ENCODE results near the gene TRAPPC14. TPM values are rescaled to one million over a fixed set of nuclear protein-coding genes. Genes with fewer than 3 reads are reported as not detected.

Gene TRAPPC14
- total RNA-seq, 3 donors from 2014 or later (not counting 1 experiment from before 2014, with no cell fraction given), result 55.1 to 59.2 (median 56.5) TPM

- 74% methylated on average over 12 of the region's 13 CpGs for WGBS (ENCODE audit: insufficient coverage)
- H3K27ac Mint-ChIP-seq, result no peak overlapping the region
- no peak for ATAC-seq
Measured at GRCh38 chr7:100137851-100138760, 20.4 kb downstream of the TRAPPC14 start.

GRCh38 chr7:100132697-100133151 is 25.8 kb downstream of the TRAPPC14 start:
- Histone ChIP-seq H3K27me3 (ENCODE audit: control insufficient read depth, insufficient read depth, low read length) (no peaks in the 10 kb centered on the region), H3K36me3 (ENCODE audit: control insufficient read depth, insufficient read depth, low read length) (no peaks in the 10 kb centered on the region), H3K9me3 (ENCODE audit: control insufficient read depth, insufficient read depth, low read length) (no peaks in the 10 kb centered on the region), H3K4me3 (ENCODE audit: low read length) (no peak overlapping the region), H3K27ac (ENCODE audit: low read length) (no peak overlapping the region), H3K4me1 (ENCODE audit: control insufficient read depth, insufficient read depth, low read length) (peaks cover 12% of the 10 kb centered on the region)
- ATAC-seq (peak; percentile 81 to 84 (median 83)), DNase-seq (peak; percentile 44 to 84)
- Mint-ChIP-seq H3K4me3 (no peak overlapping the region), H3K4me1 (peaks cover 9 to 20% of the 10 kb centered on the region in 2 donors), H3K27me3 (ENCODE audit: low read depth in 2 of 2) (peaks cover 0 to 7% of the 10 kb centered on the region in 2 donors), H3K36me3 (no peaks in the 10 kb centered on the region), H3K27ac (no peak overlapping the region), H3K9me3 (no peaks in the 10 kb centered on the region)
- WGBS (ENCODE audit: insufficient coverage), result 29% methylated on average over 3 of the region's 3 CpGs
- TF ChIP-seq, protein P1, sequence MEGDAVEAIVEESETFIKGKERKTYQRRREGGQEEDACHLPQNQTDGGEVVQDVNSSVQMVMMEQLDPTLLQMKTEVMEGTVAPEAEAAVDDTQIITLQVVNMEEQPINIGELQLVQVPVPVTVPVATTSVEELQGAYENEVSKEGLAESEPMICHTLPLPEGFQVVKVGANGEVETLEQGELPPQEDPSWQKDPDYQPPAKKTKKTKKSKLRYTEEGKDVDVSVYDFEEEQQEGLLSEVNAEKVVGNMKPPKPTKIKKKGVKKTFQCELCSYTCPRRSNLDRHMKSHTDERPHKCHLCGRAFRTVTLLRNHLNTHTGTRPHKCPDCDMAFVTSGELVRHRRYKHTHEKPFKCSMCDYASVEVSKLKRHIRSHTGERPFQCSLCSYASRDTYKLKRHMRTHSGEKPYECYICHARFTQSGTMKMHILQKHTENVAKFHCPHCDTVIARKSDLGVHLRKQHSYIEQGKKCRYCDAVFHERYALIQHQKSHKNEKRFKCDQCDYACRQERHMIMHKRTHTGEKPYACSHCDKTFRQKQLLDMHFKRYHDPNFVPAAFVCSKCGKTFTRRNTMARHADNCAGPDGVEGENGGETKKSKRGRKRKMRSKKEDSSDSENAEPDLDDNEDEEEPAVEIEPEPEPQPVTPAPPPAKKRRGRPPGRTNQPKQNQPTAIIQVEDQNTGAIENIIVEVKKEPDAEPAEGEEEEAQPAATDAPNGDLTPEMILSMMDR (IDR thresholded peaks at IDR 0.05), result peak; percentile 79
- intact Hi-C loops (cut with micrococcal nuclease), result loop anchor here (2.0 to 5.0 kb wide), 3 partner anchors 85 to 276 kb away; partner anchors contain the start of gene PVRIG

More at GRCh38 chr7:100137851-100138760, 20.4 kb downstream of the TRAPPC14 start:
- H3K9me3 ChIP-seq (ENCODE audit: control insufficient read depth, insufficient read depth, low read length), result no peaks in the 10 kb centered on the region
- no peaks in the 10 kb centered on the region for H3K9me3 Mint-ChIP-seq
- H3K27ac ChIP-seq (ENCODE audit: low read length), result no peak overlapping the region
- H3K4me3 ChIP-seq (ENCODE audit: low read length), result no peak overlapping the region
- H3K27me3 ChIP-seq (ENCODE audit: control insufficient read depth, insufficient read depth, low read length), result no peaks in the 10 kb centered on the region
- H3K27me3 Mint-ChIP-seq (ENCODE audit: low read depth in 2 of 2), result peaks cover 0 to 9% of the 10 kb centered on the region in 2 donors
- no peaks in the 10 kb centered on the region for H3K4me1 Mint-ChIP-seq
- H3K36me3 Mint-ChIP-seq, result no peaks in the 10 kb centered on the region
- DNase-seq, result peak in 1 of 2 donors; percentile 33
- no peaks in the 10 kb centered on the region for H3K36me3 ChIP-seq (ENCODE audit: control insufficient read depth, insufficient read depth, low read length)
- no peaks in the 10 kb centered on the region for H3K4me1 ChIP-seq (ENCODE audit: control insufficient read depth, insufficient read depth, low read length)
- intact Hi-C loops (cut with micrococcal nuclease), result no loop called here
- TF ChIP-seq, protein P1 (IDR thresholded peaks at IDR 0.05), result no peak
- no peak overlapping the region for H3K4me3 Mint-ChIP-seq

- Mint-ChIP-seq H3K36me3 (no peaks in the 10 kb centered on the region), H3K4me3 (no peak overlapping the region), H3K27ac (no peak overlapping the region), H3K27me3 (ENCODE audit: low read depth in 2 of 2) (peaks cover 0 to 7% of the 10 kb centered on the region in 2 donors), H3K9me3 (no peaks in the 10 kb centered on the region), H3K4me1 (peaks cover 9 to 20% of the 10 kb centered on the region in 2 donors)
- TF ChIP-seq, protein P1 (IDR thresholded peaks at IDR 0.05), result no peak
- H3K4me3 ChIP-seq (ENCODE audit: low read length), result no peak overlapping the region
- H3K9me3 ChIP-seq (ENCODE audit: control insufficient read depth, insufficient read depth, low read length), result no peaks in the 10 kb centered on the region
- H3K27ac ChIP-seq (ENCODE audit: low read length), result no peak overlapping the region
- DNase-seq (no peak), ATAC-seq (no peak)
- intact Hi-C loops (cut with micrococcal nuclease), result loop anchor here (2.0 to 5.0 kb wide), 3 partner anchors 85 to 277 kb away; partner anchors contain the start of gene PVRIG
- H3K4me1 ChIP-seq (ENCODE audit: control insufficient read depth, insufficient read depth, low read length), result peaks cover 13% of the 10 kb centered on the region
- no peaks in the 10 kb centered on the region for H3K27me3 ChIP-seq (ENCODE audit: control insufficient read depth, insufficient read depth, low read length)
- H3K36me3 ChIP-seq (ENCODE audit: control insufficient read depth, insufficient read depth, low read length), result no peaks in the 10 kb centered on the region
- WGBS (ENCODE audit: insufficient coverage), result 56% methylated on average over 5 of the region's 7 CpGs
Measured at GRCh38 chr7:100132126-100132525, 26.4 kb downstream of the TRAPPC14 start.
